NCI-H146 (cell line): Measurements from ENCODE around the gene NOS1AP.

Experiments
- DNase-seq: peaks from one replicate; lab custom pipeline; 2025; lab: John Stamatoyannopoulos, UW

The NOS1AP gene

GRCh38 chr1:162138599-162139181, 69.2 kb downstream of the NOS1AP start:
- no peak for DNase-seq

- no peak for DNase-seq
Observed at GRCh38 chr1:162139211-162139610, 69.7 kb downstream of the NOS1AP start.

GRCh38 chr1:162141281-162142054, 72.0 kb downstream of the NOS1AP start:
- DNase-seq: no peak

GRCh38 chr1:162142968-162143367, 73.5 kb downstream of the NOS1AP start:
- no peak for DNase-seq

GRCh38 chr1:162144268-162144667, 74.8 kb downstream of the NOS1AP start:
- no peak for DNase-seq

GRCh38 chr1:162144853-162145252, 75.4 kb downstream of the NOS1AP start:
- DNase-seq: peak; percentile 90

GRCh38 chr1:162145280-162145965, 75.9 kb downstream of the NOS1AP start:
- peak; percentile 91 for DNase-seq

GRCh38 chr1:162145966-162146696, 76.6 kb downstream of the NOS1AP start:
- peak; percentile 36 for DNase-seq

- DNase-seq: no peak
Observed at GRCh38 chr1:162147760-162148159, 78.3 kb downstream of the NOS1AP start.

GRCh38 chr1:162150112-162150511, 80.6 kb downstream of the NOS1AP start:
- no peak for DNase-seq

- DNase-seq: no peak
Observed at GRCh38 chr1:162151900-162152829, 82.7 kb downstream of the NOS1AP start.

GRCh38 chr1:162153374-162153773, 83.9 kb downstream of the NOS1AP start:
- no peak for DNase-seq

- no peak for DNase-seq
Observed at GRCh38 chr1:162157469-162157868, 88.0 kb downstream of the NOS1AP start.

GRCh38 chr1:162158624-162159271, 89.3 kb downstream of the NOS1AP start:
- no peak for DNase-seq

GRCh38 chr1:162159515-162159914, 90.0 kb downstream of the NOS1AP start:
- DNase-seq: peak; percentile 70

GRCh38 chr1:162161916-162162550, 92.5 kb downstream of the NOS1AP start:
- DNase-seq: no peak

- DNase-seq: no peak
Observed at GRCh38 chr1:162165528-162165927, 96.0 kb downstream of the NOS1AP start.

- DNase-seq: peak; percentile 81
Observed at GRCh38 chr1:162166917-162167615, 97.6 kb downstream of the NOS1AP start.

GRCh38 chr1:162168261-162168660, 98.8 kb downstream of the NOS1AP start:
- no peak for DNase-seq
